ENCODE results near the gene BCL7A.
"Not testable (repeated sequence)": the region's sequence is repeated elsewhere in the genome, so short reads cannot be mapped to it uniquely, and the experiment has no call there.

BCL7A gene

DNA sequence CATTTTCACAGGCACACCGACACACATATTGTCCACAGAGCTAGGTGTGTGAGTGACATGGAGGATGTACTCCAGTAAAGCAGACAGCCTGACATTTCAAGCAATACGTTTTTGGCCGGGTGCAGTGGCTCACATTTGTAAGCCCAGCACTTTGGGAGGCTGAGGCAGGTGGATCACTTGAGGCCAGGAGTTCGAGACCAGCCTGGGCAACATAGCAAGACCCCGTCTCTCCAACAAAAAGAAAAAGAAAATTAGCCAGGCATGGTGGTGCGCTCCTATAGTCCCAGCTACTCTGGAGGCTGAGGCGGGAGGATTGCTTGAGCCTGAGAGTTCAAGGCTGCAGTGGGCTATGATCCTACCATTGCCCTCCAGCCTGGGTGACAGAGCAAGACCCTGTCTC is 34.7 kb downstream of the BCL7A start:
- not testable (repeated sequence) for DNase-seq

GRCh38 chr12:122057007-122057735 is 35.5 kb downstream of the BCL7A start:
- no peak for DNase-seq

DNA sequence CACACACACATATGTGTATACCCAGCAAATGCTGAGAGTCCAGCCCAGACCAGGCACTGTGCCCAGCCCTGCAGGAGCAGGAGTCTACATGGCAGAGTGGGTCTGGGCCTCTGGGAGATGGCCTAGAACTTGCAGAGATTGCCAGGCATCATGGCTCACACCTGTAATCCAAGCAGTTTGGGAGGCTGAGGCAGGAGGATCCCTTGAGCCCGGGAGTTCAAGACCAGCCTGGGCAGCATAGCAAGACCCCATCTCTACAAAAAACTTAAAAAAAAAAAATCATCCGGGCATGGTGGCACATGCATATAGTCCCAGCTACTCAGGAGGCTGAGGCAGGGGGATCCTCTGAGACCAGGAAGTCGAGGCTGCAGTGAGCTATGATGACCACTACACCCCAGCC is 36.1 kb downstream of the BCL7A start:
- DNase-seq: no peak

DNA sequence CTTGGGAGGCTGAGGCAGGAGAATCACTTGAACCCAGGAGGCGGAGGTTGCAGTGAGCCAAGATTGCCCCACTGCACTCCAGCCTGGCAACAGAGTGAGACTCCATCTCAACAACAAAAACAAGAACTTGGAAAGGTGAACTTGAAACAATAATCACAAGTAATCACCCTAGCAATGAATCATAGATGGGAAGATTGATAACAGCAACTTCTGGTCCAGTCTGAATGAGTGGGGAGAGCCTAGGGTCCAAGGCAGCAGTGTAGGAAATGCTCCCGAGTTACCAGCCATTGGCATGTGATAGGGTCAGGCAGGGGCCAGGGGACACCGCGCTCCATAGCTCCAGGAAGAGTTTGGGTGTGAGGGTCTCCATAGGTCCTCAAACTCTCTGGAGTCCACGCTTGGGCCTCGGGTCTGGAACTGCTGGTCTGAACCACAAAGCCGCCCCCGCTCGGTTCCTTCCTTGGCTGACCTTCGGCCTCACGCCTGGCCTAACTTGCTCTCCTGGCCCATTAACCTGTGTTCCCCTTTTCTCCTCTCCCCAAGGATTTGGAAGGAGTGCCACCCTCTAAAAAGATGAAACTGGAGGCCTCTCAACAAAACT is 37.0 kb downstream of the BCL7A start:
- DNase-seq: no peak

DNA sequence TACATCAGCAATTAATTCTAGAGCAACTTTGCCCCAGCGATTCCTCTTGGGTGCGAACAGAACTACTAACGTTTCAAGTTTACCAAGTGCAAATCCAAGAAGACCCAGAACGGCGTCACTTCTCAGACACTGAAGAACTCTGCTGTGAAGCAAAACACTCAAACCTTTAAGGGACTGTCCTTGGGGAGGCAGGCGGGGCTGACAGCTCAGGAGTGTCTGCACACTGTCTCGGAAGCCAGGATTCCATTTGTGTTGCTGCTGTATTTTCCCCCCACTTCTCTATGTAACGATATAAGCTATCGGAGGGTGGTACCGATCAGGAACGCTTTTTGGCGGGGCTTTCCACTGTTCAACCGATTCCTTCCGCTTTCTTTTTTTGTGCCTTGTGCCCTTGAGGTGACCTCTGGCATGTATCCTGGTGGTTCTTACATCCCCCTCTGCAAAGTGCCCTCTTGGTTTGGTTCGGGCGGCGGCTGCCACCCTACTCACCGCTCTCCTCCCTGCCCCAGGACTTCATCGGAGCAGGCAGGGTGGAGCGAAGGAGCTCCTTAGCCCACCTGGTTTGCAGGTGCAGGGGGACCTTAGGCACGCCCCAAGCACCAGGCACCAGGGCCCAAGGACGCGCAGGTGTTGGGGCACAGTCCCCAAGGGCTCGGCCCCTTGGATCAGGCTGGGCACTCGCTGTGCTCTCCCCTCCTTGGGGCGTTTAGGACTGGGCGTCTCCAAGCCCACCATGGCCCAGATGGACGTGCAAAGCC is 37.7 kb downstream of the BCL7A start:
- DNase-seq: no peak

DNA sequence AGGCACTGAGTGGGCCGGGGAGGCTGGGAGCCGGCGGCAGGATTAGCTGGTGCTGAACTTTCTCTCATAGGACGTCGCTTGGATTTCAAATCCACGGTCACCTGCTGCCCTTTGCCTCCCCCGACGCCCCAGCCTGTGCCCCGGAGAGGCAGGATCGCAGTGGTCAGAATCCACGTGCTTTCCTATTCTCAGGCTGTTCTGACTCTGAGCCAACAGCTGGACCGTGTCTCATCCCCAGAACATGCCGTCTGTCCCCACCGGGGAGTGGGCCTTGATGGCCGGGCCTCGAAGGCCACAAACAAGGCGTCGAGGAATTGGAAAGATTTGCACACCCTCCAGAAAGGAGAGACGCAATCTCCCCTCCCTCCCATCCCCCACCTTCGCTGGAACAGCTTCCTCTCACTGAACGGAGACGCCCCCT is 38.4 kb downstream of the BCL7A start:
- DNase-seq: no peak

DNA sequence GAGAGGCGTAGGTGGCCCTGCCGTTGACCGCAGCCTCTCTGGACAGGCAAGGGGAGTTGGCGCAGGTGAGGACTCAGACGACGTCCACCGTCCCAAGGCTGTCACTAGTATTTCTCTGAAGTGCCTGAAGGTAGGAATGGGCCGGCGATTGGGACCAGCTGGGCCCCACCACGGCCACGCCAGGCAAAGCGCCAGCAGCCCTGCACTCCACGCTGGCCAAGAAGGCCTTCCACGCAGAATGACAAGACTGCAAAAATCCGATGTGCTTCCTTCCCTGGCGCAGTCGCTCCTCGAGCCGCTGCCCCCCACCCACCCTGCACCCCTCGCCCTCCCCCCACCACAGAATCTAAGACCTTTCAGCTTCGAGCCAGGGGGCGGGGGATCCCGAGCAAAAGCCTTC is 39.6 kb downstream of the BCL7A start:
- no peak for DNase-seq

DNA sequence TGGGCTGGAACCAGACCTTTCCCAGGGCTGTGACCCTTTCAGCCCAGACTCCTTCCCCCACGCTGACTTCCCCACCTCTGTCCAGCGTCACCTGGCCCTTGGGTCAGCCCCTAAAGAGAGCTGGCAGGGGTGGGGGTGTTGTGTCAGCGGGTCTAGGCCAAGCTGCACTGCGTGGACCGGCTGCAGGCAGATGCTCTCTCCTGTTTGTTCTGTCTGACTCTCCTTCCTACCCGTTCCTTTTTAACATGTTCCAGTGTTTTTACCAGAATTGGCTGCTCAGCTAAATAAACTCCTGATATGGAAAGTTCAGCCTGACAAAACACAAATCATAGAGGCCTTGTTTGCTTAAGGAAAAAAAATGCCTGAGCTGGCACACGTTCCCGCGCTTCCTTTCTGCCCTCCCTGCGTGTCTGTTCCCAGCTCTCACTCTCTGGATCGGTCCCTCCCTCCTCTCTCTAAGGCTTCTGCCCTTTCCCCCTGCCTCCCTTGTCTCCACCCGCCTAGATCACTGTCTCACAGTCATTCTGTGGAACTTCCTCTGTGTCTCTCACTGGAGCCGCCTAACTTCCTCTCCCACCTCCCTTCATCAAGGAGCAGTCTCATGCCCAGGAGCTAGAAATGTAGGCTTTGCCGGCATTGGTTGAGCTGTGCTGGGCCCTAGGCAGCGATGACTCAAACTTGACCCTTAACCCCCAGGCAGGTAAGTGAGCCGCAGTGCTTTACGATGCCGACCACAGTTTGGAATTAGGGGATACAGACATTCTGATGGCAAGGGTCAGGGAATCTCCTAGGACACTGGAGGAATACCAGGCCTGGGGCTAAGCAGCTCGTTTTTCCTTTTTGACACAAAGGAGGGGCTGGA is 41.4 kb downstream of the BCL7A start:
- no peak for DNase-seq

- DNase-seq: no peak
Observed at GRCh38 chr12:122063694-122064024, 42.0 kb downstream of the BCL7A start.

- DNase-seq: peak; percentile 70 to 71
Observed at GRCh38 chr12:122064025-122064777, 42.5 kb downstream of the BCL7A start.

- no peak for DNase-seq
Observed at GRCh38 chr12:122064780-122065588, 43.3 kb downstream of the BCL7A start.

- no peak for DNase-seq
Observed at GRCh38 chr12:122067548-122067947, 45.9 kb downstream of the BCL7A start.

GRCh38 chr12:122067966-122068365 is 46.3 kb downstream of the BCL7A start:
- peak in 1 of 2 experiments; percentile 44 for DNase-seq

DNA sequence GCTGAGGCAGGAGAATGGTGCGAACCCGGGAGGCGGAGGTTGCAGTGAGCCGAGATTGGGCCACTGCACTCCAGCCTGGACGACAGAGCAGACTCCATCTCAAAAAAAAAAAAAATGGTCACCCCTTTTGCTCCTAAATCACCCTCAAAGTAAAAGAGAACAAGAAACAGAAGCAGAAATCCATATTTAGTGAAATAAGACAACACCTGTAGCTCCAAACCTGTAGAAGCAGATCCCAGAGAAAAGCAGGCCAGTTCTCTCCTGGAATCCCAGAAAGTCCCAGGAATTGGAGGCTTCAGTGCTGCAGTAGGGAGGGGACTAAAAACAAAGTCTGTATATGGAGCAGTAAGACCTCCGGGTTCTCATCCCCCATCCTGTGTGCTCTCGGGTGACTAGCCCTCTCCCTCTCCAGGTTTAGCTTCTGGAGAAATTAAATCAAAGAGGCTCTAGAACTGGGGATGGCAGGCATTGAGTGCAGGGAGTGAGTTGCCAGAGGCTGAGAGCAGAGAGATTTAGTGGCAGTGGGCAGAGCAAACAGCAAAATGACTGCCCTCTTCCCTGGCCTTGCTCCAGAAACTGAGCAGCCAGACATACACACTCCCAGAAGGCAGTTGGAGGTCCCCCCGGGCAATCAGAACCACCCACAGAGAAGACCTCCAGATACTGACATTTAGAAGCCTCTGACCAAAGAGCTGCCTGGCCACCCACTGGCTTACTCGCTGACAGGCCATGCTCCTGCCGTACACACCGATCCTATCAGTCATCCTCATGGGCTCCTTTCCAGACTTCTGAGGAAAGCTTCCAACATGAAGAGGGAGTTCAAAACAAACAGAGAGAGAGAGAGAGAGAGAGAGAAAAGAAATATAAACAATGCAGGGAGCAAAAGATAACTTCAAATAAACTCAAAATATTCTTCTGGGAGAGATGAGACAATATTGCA is 50.6 kb downstream of the BCL7A start:
- DNase-seq: no peak

- no peak for DNase-seq
Observed at GRCh38 chr12:122073815-122074214, 52.1 kb downstream of the BCL7A start.

DNA sequence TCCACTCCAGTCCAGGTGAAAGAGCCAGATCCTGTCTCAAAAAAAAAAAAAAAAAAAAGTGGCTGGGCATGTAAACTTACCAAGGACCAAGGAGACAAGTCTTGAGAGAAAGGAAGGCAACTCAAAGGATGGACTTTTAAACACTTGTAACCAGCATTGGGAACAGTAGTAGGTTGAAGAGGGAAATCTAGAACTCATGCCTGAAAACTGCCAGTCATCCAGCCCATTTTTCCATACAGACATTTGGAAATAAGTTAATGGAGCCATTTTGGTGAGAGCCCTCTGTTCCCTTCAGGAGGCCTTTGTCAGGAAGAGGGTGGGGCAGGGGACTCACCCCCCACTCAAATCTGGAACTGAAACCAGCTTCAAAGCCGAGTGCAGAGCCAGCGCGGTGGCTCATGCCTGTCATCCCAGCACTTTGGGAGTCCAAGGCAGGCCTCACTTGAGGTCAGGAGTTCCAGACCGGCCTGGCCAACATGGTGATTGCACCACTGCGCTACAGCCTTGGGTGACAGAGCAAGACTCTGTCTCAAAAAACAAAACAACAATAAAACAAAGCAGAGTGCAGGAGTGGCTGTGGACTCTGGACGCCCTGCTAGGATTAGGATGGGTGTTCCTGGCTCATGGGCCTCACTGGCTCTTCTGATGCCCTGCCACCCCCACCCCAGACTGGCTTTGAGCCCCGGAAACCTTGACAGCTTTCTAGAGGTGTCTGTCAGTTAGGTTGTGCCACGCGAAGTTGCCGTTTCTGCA is 55.2 kb downstream of the BCL7A start:
- no peak for DNase-seq

DNA sequence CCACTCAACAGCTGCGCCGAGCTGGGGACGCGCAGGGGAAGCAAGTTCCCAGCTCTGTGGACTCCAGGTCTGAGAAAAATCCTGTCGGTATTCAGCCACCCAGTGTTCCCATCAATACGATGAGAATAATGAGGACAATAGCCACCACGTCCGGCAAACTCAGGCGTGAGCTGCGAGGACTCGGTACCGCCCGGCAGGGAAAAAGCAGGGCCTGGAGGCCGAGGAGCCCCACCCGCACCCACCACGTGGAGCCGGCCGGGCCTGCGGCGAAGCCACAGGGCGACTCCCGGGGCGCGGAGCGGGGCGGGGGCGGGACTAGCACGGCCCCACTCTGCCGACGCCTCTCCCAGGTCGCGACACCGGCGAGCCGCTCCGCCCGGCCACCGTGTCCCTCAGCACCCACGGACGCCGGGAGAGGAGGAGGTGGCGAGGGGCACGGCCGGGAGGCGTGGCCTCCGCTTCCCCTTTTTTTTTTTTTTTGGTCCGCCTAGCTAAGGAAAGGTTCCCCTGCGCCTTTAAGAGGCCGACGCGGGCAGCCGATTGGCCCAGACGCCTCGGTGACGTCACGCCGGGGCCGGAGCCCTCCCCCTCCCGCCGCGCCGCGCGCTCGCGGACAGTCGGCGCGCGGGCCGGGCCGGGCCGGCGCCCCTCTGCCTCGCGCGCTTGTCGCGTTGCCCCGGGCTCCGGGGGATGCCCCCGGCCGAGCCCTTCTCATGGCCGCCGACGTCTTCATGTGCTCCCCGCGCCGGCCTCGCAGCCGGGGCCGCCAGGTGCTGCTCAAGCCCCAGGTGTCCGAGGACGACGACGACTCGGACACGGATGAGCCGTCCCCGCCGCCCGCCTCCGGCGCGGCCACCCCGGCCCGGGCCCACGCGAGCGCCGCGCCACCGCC is 56.7 kb downstream of the BCL7A start, which contains the start of gene MLXIP:
MLXIP (plus strand) TSS at position 616 of the 892 bp plus-strand sequence; CDS start at position 714, 98 bp downstream.
- peak; percentile 87 to 92 for DNase-seq

GRCh38 chr12:122079033-122079531 is 57.4 kb downstream of the BCL7A start:
- DNase-seq: peak; percentile 66 to 70
